Panc1 (cell line): ENCODE data around the gene GMDS. TPM values are rescaled to one million over a fixed set of nuclear protein-coding genes. Genes with fewer than 3 reads are reported as not detected.
"Not testable (repeated sequence)": the region's sequence is repeated elsewhere in the genome, so short reads cannot be mapped to it uniquely, and the experiment has no call there.

Experiments used
- ATAC-seq: fragments of 200-7000 bp; cut with Tn5 transposase; 2 replicates; pipeline ENCODE4 v1.9.1; 2020; ENCODE audit warnings: mild to moderate bottlenecking, moderate library complexity
- BruUV-seq: library from RNA; stranded (reverse); fragments of 400-500 nt; replicated peaks from 2 replicates; lab custom pipeline; 2021; lab: Mats Ljungman, UMichigan
- CTCF ChIA-PET: fragments of 300-600 bp; sonication (Branson Sonifier 250); formaldehyde crosslinking; loops from one replicate; lab custom pipeline; 2022; ENCODE audit warnings: antibody characterized with exemption; lab: Charles Lee
- POLR2A ChIA-PET: fragments of 300-600 bp; sonication (Branson Sonifier 250); formaldehyde crosslinking; loops from one replicate; lab custom pipeline; 2022; ENCODE audit warnings: antibody characterized with exemption; lab: Charles Lee
- DNase-seq: peaks from one replicate; pipeline ENCODE4 v3.0.0-alpha.2; 2010; ENCODE audit warnings: low read depth, low spot score
- H3K27ac ChIP-seq: 2 replicates; pipeline ENCODE4 v1.5.1; 2011; ENCODE audit warnings: mild to moderate bottlenecking, low read length, inconsistent platforms
- H3K27me3 ChIP-seq: fragments of 200-500 bp; sonication (Bioruptor generic); 2 replicates; pipeline ENCODE4 v1.6.0; 2014; ENCODE audit warnings: low read length, inconsistent platforms; ENCODE audit not compliant: control insufficient read depth, insufficient read depth
- H3K36me3 ChIP-seq: fragments of 200-500 bp; sonication (Bioruptor generic); 2 replicates; pipeline ENCODE4 v1.5.1; 2014; ENCODE audit warnings: inconsistent platforms, mild to moderate bottlenecking, low read length, moderate library complexity; ENCODE audit not compliant: control insufficient read depth, insufficient read depth
- H3K4me1 ChIP-seq: 2 replicates; pipeline ENCODE4 v1.5.1; 2011; ENCODE audit warnings: inconsistent platforms, mild to moderate bottlenecking, low read length, moderate library complexity; ENCODE audit not compliant: control insufficient read depth, insufficient read depth
- H3K4me3 ChIP-seq, 2 experiments: 2 replicates each; pipeline ENCODE4 v1.5.1; 2011 to 2012; ENCODE audit warnings: low read depth in 2 of 2, low read length in 2 of 2, mild to moderate bottlenecking in 2 of 2, inconsistent platforms in 1 of 2, moderate library complexity in 1 of 2
- H3K9me3 ChIP-seq: fragments of 200-500 bp; sonication (Bioruptor generic); 2 replicates; pipeline ENCODE4 v1.5.1; 2014; ENCODE audit warnings: low read depth, mild to moderate bottlenecking, inconsistent platforms, low read length, moderate library complexity; ENCODE audit not compliant: control insufficient read depth, insufficient read depth
- CTCF ChIP-seq: fragments of 450-650 bp; IDR thresholded peaks from 2 replicates; pipeline ENCODE4 v1.5.1; 2017; ENCODE audit warnings: mild to moderate bottlenecking
- POLR2AphosphoS5 ChIP-seq: IDR thresholded peaks from 2 replicates; pipeline ENCODE4 v1.6.1; 2012; ENCODE audit warnings: mild to moderate bottlenecking, low read depth, low read length, moderate library complexity
- REST ChIP-seq, 2 experiments: IDR thresholded peaks; 2 replicates each; pipeline ENCODE4 v1.6.1; 2011 to 2012; ENCODE audit warnings: low read depth in 2 of 2, control low read depth in 1 of 2, low read length in 1 of 2, mild to moderate bottlenecking in 1 of 2, moderate library complexity in 1 of 2; ENCODE audit not compliant: insufficient read depth in 1 of 2
- SIN3A ChIP-seq: IDR thresholded peaks from 2 replicates; pipeline ENCODE4 v1.6.1; 2012; ENCODE audit warnings: low read depth, mild to moderate bottlenecking, low read length, moderate library complexity, borderline replicate concordance; ENCODE audit not compliant: insufficient read depth
- TCF7L2 ChIP-seq: IDR thresholded peaks from 2 replicates; pipeline ENCODE4 v1.6.1; 2011; ENCODE audit warnings: mild to moderate bottlenecking, low read depth, low read length, inconsistent platforms
- in situ Hi-C: cut with HindIII; loops from 2 replicates; pipeline ENCODE4 v1.10.0; 2016; ENCODE audit warnings: low sequenced_read_pairs, low pct_unique_long_range_greater_than_20kb
- intact Hi-C: fragments of 100-400 bp; cut with micrococcal nuclease; formaldehyde crosslinking; loops from one replicate; pipeline ENCODE4 v1.10.0; 2022; ENCODE audit not compliant: unreplicated experiment
- total RNA-seq: library from RNA; stranded (reverse); gene quantifications from one replicate; pipeline ENCODE4 v1.2.1, GENCODE V29; 2021; ENCODE audit not compliant: unreplicated experiment

The GMDS gene
- total RNA-seq, 1 experiment from 2014 or later = 9.8 TPM

- Histone ChIP-seq H3K4me1 (no peaks in the 10 kb centered on the region), H3K36me3 (no peaks in the 10 kb centered on the region), H3K9me3 (0 out of 2 replicates have a peak, but pooled peaks cover 2% of the 10 kb centered on the region), H3K27ac (no peak overlapping the region), H3K27me3 (no peaks in the 10 kb centered on the region), H3K4me3 (no peak overlapping the region)
- BruUV-seq = no TSS peak
- no peak for DNase-seq
- TF ChIP-seq SIN3A (no peak), CTCF (no peak), POLR2AphosphoS5 (no peak), REST (IDR thresholded peaks at IDR 0.05; ENCODE audit: insufficient read depth in 1 of 2, low read depth in 2 of 2, low read length in 1 of 2) (no peak), TCF7L2 (no peak)
- intact Hi-C loops (no loop called here), in situ Hi-C loops (no loop called here)
- POLR2A ChIA-PET = no interaction called here
- ATAC-seq = no peak
- CTCF ChIA-PET = no interaction called here
Observed at GRCh38 chr6:1696463-1696850, 548.9 kb downstream of the GMDS start.

GRCh38 chr6:1695546-1696462 lies 549.6 kb downstream of the GMDS start:
- in situ Hi-C loops = no loop called here
- H3K27me3 ChIP-seq = no peaks in the 10 kb centered on the region
- H3K4me1 ChIP-seq = no peaks in the 10 kb centered on the region
- CTCF ChIA-PET = interaction anchor here (0.7 kb wide), 1 partner anchor 750 kb away, joined by 3 read pairs; no protein-coding TSS in a partner anchor
- H3K36me3 ChIP-seq = no peaks in the 10 kb centered on the region
- no peak for TF ChIP-seq CTCF
- TF ChIP-seq POLR2AphosphoS5 = no peak
- no peak for TF ChIP-seq TCF7L2
- no peak for TF ChIP-seq SIN3A
- TF ChIP-seq REST (IDR thresholded peaks at IDR 0.05; ENCODE audit: insufficient read depth in 1 of 2, low read depth in 2 of 2, low read length in 1 of 2) = no peak
- intact Hi-C loops = no loop called here
- no peak for DNase-seq
- BruUV-seq = no TSS peak
- POLR2A ChIA-PET = no interaction called here
- H3K9me3 ChIP-seq = 0 out of 2 replicates have a peak, but pooled peaks cover 2% of the 10 kb centered on the region
- ATAC-seq = no peak
- H3K27ac ChIP-seq = no peak overlapping the region
- H3K4me3 ChIP-seq = no peak overlapping the region

GRCh38 chr6:1691828-1692227 lies 553.6 kb downstream of the GMDS start:
- H3K36me3 ChIP-seq, H3K27me3 ChIP-seq, POLR2A ChIA-PET, H3K27ac ChIP-seq, in situ Hi-C loops, BruUV-seq, intact Hi-C loops, H3K9me3 ChIP-seq, ATAC-seq, CTCF ChIA-PET, H3K4me3 ChIP-seq, H3K4me1 ChIP-seq, DNase-seq: not testable (repeated sequence)
